GM23338 (cell line): ENCODE results near the gene KPNA6. TPM values are rescaled to one million over a fixed set of nuclear protein-coding genes. Genes with fewer than 3 reads are reported as not detected.

Experiments used
- ATAC-seq: fragments of 200-7000 bp; cut with Tn5 transposase; 3 replicates; pipeline ENCODE4 v1.9.1; 2020
- DNase-seq: peaks from one replicate; pipeline ENCODE4 v3.0.0-alpha.2; 2015; ENCODE audit warnings: low spot score
- H2AFZ ChIP-seq: fragments of 200-600 bp; sonication (generic); 2 replicates; pipeline ENCODE4 v1.8.0; 2016; ENCODE audit warnings: antibody characterized with exemption, mild to moderate bottlenecking, moderate library complexity
- H3F3A ChIP-seq: fragments of 200-600 bp; sonication (generic); replicated peaks from 2 replicates; pipeline ENCODE4 v1.8.0; 2017; ENCODE audit warnings: antibody characterized with exemption, mixed run types, low read depth
- H3K27ac ChIP-seq: fragments of 200-600 bp; sonication (generic); 2 replicates; pipeline ENCODE4 v1.6.1; 2016; ENCODE audit warnings: low read depth
- H3K27me3 ChIP-seq: fragments of 200-600 bp; sonication (generic); 2 replicates; pipeline ENCODE4 v1.8.0; 2016; ENCODE audit warnings: mild to moderate bottlenecking, mixed run types, moderate library complexity; ENCODE audit not compliant: insufficient read depth
- H3K36me3 ChIP-seq: fragments of 200-600 bp; sonication (generic); 2 replicates; pipeline ENCODE4 v1.8.0; 2016; ENCODE audit warnings: mild to moderate bottlenecking; ENCODE audit not compliant: insufficient read depth
- H3K4me1 ChIP-seq: fragments of 200-600 bp; sonication (generic); 2 replicates; pipeline ENCODE4 v1.8.0; 2016; ENCODE audit warnings: mild to moderate bottlenecking, moderate library complexity; ENCODE audit not compliant: insufficient read depth
- H3K4me2 ChIP-seq: fragments of 200-600 bp; sonication (generic); 2 replicates; pipeline ENCODE4 v1.7.1; 2017; ENCODE audit warnings: mixed run types
- H3K4me3 ChIP-seq: fragments of 200-600 bp; sonication (generic); 2 replicates; pipeline ENCODE4 v1.6.1; 2016; ENCODE audit warnings: mixed run types
- H3K79me2 ChIP-seq: fragments of 200-600 bp; sonication (generic); replicated peaks from 2 replicates; pipeline ENCODE4 v1.8.0; 2017; ENCODE audit warnings: mild to moderate bottlenecking; ENCODE audit not compliant: insufficient read depth
- H3K9me2 ChIP-seq: fragments of 200-600 bp; sonication (generic); 2 replicates; pipeline ENCODE4 v1.8.0; 2017; ENCODE audit not compliant: insufficient read depth
- H4K20me1 ChIP-seq: fragments of 200-600 bp; sonication (generic); replicated peaks from 2 replicates; pipeline ENCODE4 v1.8.0; 2017; ENCODE audit warnings: mild to moderate bottlenecking; ENCODE audit not compliant: insufficient read depth
- H3K27ac Mint-ChIP-seq: 2 replicates; pipeline ENCODE4 v1.8.0; 2020; ENCODE audit warnings: inconsistent platforms, mild to moderate bottlenecking, moderate library complexity, mixed read lengths
- H3K27me3 Mint-ChIP-seq: 3 replicates; pipeline ENCODE4 v1.8.0; 2022; ENCODE audit warnings: low read depth, mild to moderate bottlenecking, moderate library complexity, mixed read lengths, inconsistent platforms; ENCODE audit not compliant: insufficient read depth, poor library complexity
- H3K36me3 Mint-ChIP-seq: 3 replicates; pipeline ENCODE4 v1.8.0; 2021; ENCODE audit warnings: low read depth, mild to moderate bottlenecking, inconsistent platforms, moderate library complexity, mixed read lengths
- H3K4me1 Mint-ChIP-seq: 3 replicates; pipeline ENCODE4 v1.8.0; 2020; ENCODE audit warnings: mild to moderate bottlenecking, inconsistent platforms, mixed read lengths
- H3K4me3 Mint-ChIP-seq: 3 replicates; pipeline ENCODE4 v1.8.0; 2021; ENCODE audit warnings: moderate library complexity, mild to moderate bottlenecking, inconsistent platforms, mixed read lengths
- H3K9me3 Mint-ChIP-seq: 3 replicates; pipeline ENCODE4 v1.8.0; 2020; ENCODE audit warnings: moderate library complexity, mild to moderate bottlenecking, inconsistent platforms, mixed read lengths
- CREB1 ChIP-seq: fragments of 250-450 bp; sonication (Bioruptor Pico); IDR thresholded peaks from 2 replicates; pipeline ENCODE4 v1.5.0; 2020; ENCODE audit warnings: low read depth, mild to moderate bottlenecking, moderate library complexity
- CTCF ChIP-seq, 2 experiments: fragments of 200-600 bp in 1 of 2; sonication (generic) in 1 of 2; conservative IDR thresholded peaks; 2 replicates each; pipeline versions ENCODE4 v1.5.1 to v1.6.1; 2016 to 2017; ENCODE audit warnings: antibody characterized with exemption in 2 of 2, low read depth in 2 of 2, mild to moderate bottlenecking in 2 of 2, moderate library complexity in 1 of 2
- EZH2 ChIP-seq: fragments of 200-600 bp; sonication (generic); IDR thresholded peaks from one replicate; pipeline ENCODE4 v1.8.0; 2017; ENCODE audit warnings: antibody characterized with exemption, mild to moderate bottlenecking, low read depth; ENCODE audit not compliant: unreplicated experiment
- POLR2AphosphoS5 ChIP-seq: IDR thresholded peaks from 2 replicates; pipeline ENCODE4 v1.6.1; 2016; ENCODE audit warnings: antibody characterized with exemption, low read depth
- REST ChIP-seq: IDR thresholded peaks from one replicate; pipeline ENCODE4 v1.6.1; 2018; ENCODE audit warnings: antibody characterized with exemption; ENCODE audit not compliant: unreplicated experiment
- ZNF331 ChIP-seq: fragments of 250-450 bp; sonication (Bioruptor Pico); IDR thresholded peaks from 2 replicates; pipeline ENCODE4 v1.5.0; 2020; ENCODE audit warnings: low read depth, mild to moderate bottlenecking, moderate library complexity
- ZNF462 ChIP-seq: fragments of 250-450 bp; sonication (Bioruptor Pico); IDR thresholded peaks from 2 replicates; pipeline ENCODE4 v1.5.0; 2020; ENCODE audit warnings: mild to moderate bottlenecking, moderate library complexity
- polyA plus RNA-seq: library from polyadenylated mRNA; unstranded; fragments of >200 nt; fragmentation: Nextera tagmentation; extraction: Ambion mirVana; gene quantifications from 2 replicates; pipeline ENCODE4 v1.2.1, GENCODE V29; 2016
- total RNA-seq: library from RNA; depleted of rRNA; stranded (reverse); fragments of >200 nt; shearing (Covaris generic); gene quantifications from 2 replicates; pipeline ENCODE4 v1.2.3, GENCODE V29; 2014

KPNA6 gene
- total and polyA plus RNA-seq, 2 experiments from 2014 or later: 28.6 to 72.2 TPM

- TF ChIP-seq ZNF462 (CRISPR knock-in tag) (no peak), CTCF (conservative IDR thresholded peaks at IDR 0.05; ENCODE audit: low read depth in 2 of 2) (no peak), EZH2 (no peak)
Measured at GRCh38 chr1:32204943-32205361, 97.1 kb downstream of the KPNA6 start (continued).

GRCh38 chr1:32205401-32206370, 97.8 kb downstream of the KPNA6 start, which contains the start of gene IQCC:
IQCC (plus strand) TSS chr1:32205671; CDS start chr1:32205682, 11 bp downstream.
- H3K27ac Mint-ChIP-seq: peak within 1 kb of the TSS; percentile 84
- Histone ChIP-seq H3K79me2 (no peaks in the 10 kb centered on the region), H3K27ac (no peak within 1 kb of the TSS)

More at GRCh38 chr1:32205401-32206370, 97.8 kb downstream of the KPNA6 start, which contains the start of gene IQCC:
- Histone ChIP-seq H2AFZ (peak within 1 kb of the TSS; percentile 99), H3K4me3 (peak within 1 kb of the TSS; percentile 89), H3F3A (peaks cover 17% of the 10 kb centered on the region; the same call in 1 of the 2 replicates), H3K4me1 (peaks cover 15% of the 10 kb centered on the region; the same call in 1 of the 2 replicates), H3K4me2 (peak within 1 kb of the TSS; percentile 99), H3K36me3 (no peaks in the 10 kb centered on the region), H4K20me1 (no peaks in the 10 kb centered on the region), H3K9me2 (no peaks in the 10 kb centered on the region), H3K27me3 (peaks cover 28% of the 10 kb centered on the region)
- peak; percentile 74 for ATAC-seq
- TF ChIP-seq ZNF331 (CRISPR knock-in tag): no peak
- TF ChIP-seq REST: no peak
- peak; percentile 95 for TF ChIP-seq CREB1 (CRISPR knock-in tag)
- peak; percentile 39 to 61 for TF ChIP-seq CTCF (conservative IDR thresholded peaks at IDR 0.05; ENCODE audit: low read depth in 2 of 2)
- TF ChIP-seq POLR2AphosphoS5: peak; percentile 89
- Mint-ChIP-seq H3K4me1 (peaks cover 17% of the 10 kb centered on the region), H3K9me3 (peaks cover 2% of the 10 kb centered on the region; the same call in 1 of the 3 replicates), H3K4me3 (peak within 1 kb of the TSS; percentile 96), H3K27me3 (peaks cover 42% of the 10 kb centered on the region), H3K36me3 (peaks cover 14% of the 10 kb centered on the region; the same call in 2 of the 3 replicates)
- DNase-seq: peak; percentile 97
